ENCODE measurements around the gene CENATAC.
"Not testable (repeated sequence)": the region's sequence is repeated elsewhere in the genome, so short reads cannot be mapped to it uniquely, and the experiment has no call there.

CENATAC gene

DNA sequence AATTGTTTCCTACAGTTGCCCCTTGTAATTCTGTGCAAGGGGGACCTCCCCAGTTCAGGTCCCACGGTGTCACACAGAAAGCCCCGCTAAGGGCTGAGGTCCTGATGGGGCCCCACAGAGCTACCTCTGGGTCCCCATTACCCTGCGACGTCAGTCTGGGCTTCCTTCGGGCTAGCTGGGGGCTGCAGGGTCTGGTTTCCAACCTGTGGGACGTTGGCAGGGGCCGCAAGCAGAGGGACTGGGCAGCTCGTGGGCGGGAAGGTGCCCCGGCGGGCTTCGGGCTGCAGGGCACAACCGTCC is 32.0 kb downstream of the CENATAC start:
- TF ChIP-seq, protein P1, sequence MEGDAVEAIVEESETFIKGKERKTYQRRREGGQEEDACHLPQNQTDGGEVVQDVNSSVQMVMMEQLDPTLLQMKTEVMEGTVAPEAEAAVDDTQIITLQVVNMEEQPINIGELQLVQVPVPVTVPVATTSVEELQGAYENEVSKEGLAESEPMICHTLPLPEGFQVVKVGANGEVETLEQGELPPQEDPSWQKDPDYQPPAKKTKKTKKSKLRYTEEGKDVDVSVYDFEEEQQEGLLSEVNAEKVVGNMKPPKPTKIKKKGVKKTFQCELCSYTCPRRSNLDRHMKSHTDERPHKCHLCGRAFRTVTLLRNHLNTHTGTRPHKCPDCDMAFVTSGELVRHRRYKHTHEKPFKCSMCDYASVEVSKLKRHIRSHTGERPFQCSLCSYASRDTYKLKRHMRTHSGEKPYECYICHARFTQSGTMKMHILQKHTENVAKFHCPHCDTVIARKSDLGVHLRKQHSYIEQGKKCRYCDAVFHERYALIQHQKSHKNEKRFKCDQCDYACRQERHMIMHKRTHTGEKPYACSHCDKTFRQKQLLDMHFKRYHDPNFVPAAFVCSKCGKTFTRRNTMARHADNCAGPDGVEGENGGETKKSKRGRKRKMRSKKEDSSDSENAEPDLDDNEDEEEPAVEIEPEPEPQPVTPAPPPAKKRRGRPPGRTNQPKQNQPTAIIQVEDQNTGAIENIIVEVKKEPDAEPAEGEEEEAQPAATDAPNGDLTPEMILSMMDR (IDR thresholded peaks at IDR 0.05; ENCODE audit: control insufficient read depth, insufficient read depth, low read depth, low read length, missing control alignments): no peak
- DNase-seq (ENCODE audit: low read depth): no peak
- peak overlapping the region; percentile 95 for H3K4me3 ChIP-seq (ENCODE audit: control insufficient read depth, low read depth, low read length)

DNA sequence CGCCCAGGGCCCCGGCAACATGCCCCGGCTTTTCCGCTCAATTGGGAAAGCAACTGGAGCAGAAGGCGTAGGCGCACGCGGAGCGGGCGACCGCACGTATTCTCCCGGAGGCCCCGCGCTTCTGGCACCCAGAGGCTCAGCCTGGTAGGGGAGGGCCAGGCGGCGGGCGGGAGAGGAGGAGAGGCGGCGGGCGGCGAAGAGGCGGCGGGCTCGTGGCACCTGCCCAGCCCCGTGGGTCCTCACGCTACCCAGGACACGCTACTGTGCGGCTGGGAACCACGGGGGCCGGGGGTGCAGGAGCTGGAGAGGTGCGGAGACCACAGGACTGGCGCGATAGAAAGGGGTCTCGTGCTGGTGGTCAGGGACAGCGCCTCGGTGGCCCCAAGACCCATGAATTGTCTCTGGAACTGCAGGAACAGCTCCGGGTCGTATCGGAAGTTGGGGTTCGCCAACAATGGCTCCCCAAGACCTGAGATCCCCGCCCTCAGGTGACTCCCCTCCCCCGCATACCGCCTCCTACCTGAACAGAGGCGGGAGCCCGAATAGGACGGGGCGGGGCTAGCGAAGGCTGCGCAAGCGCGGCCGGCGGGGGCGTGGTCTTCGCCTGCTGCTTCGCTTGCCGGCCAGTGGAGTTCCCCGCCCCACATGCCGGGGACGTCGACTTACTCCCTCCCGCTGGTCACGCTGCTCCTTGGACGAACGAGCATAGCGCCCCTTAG is 32.5 kb downstream of the CENATAC start, which contains the start of gene SLC37A4:
Gene SLC37A4 (minus strand): TSS at position 549 of the 719 bp plus-strand sequence.
- H3K4me3 ChIP-seq (ENCODE audit: control insufficient read depth, low read depth, low read length): peak within 1 kb of the TSS; percentile 95
- TF ChIP-seq, protein P1 (IDR thresholded peaks at IDR 0.05; ENCODE audit: control insufficient read depth, insufficient read depth, low read depth, low read length, missing control alignments): peak; percentile 88
- DNase-seq (ENCODE audit: low read depth): peak; percentile 90

DNA sequence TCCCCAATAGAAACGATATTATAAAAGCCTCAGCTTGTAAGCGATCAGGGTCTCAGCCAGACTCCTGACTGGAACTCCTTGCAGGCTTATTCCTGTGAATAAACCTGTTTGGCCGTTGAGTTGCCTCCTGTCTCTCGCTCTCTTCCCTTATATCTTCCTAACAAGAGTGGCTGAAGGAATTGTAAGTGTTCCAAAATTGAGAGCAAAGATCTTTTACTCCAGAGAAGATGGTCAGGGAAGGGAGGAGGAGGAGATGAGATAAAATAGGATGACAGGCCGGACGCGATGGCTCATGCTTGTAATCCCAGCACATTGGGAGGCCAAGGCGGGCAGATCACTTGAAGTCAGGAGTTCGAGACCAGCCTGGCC is 34.0 kb downstream of the CENATAC start:
- H3K4me3 ChIP-seq (ENCODE audit: control insufficient read depth, low read depth, low read length): no peak overlapping the region
- no peak for DNase-seq (ENCODE audit: low read depth)
- TF ChIP-seq, protein P1 (IDR thresholded peaks at IDR 0.05; ENCODE audit: control insufficient read depth, insufficient read depth, low read depth, low read length, missing control alignments): no peak

DNA sequence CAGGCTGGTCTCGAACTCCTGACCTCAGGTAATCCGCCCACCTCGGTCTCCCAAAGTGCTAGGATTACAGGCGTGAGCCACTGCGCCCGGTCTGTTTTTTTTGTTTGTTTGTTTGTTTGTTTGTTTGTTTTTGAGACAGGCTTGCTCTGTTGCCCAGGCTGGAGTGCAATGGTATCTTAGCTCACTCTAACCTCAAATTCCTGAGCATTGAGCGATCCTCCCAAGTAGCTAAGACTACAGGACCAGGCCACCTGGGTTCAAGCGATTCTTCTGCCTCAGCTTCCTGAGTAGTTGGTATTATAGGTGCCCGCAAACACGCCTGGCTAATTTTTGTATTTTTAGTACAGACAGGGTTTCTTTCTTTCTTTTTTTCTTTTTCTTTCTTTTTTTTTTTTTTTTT is 35.5 kb downstream of the CENATAC start:
- H3K4me3 ChIP-seq (ENCODE audit: control insufficient read depth, low read depth, low read length); DNase-seq (ENCODE audit: low read depth): not testable (repeated sequence)

DNA sequence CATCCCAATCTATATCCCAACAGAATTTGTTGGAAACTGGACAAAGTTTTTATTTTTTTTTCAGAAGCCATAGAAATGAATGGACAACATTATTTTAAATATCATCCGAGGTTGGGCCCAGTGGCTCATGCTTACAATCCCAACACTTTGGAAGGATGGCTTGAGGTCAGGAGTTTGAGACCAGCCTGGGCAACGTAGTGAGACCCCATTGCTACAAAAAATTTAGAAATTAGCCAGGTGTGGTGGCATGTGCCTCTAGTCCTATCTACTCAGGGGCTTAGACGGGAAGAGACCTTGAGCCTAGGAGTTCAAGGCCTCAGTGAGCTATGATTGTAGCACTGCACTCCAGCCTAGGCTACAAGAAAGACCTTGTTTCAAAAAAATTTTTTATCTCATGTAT is 36.9 kb downstream of the CENATAC start:
- DNase-seq (ENCODE audit: low read depth): no peak
- TF ChIP-seq, protein P1 (IDR thresholded peaks at IDR 0.05; ENCODE audit: control insufficient read depth, insufficient read depth, low read depth, low read length, missing control alignments): no peak
- H3K4me3 ChIP-seq (ENCODE audit: control insufficient read depth, low read depth, low read length): no peak overlapping the region

DNA sequence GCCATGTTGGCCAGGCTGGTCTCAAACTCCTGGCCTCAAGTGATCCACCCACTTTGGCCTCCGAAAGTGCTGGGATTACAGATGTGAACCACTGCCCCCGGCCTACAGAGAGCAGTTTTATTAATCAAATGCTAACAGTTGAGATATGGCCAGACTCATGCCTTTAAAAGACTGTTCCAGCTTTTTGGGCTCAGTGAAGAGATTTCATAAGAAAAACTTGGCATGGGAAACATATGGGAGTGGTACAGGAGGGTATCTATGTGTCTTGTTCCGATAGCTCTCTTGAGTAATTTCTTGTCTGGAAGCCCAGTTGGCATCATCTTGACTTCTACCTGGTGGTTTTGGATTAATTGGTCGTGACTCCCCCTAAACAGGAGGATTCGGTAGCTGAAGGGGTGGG is 40.9 kb downstream of the CENATAC start:
- TF ChIP-seq, protein P1 (IDR thresholded peaks at IDR 0.05; ENCODE audit: control insufficient read depth, insufficient read depth, low read depth, low read length, missing control alignments): no peak
- H3K4me3 ChIP-seq (ENCODE audit: control insufficient read depth, low read depth, low read length): no peak overlapping the region
- DNase-seq (ENCODE audit: low read depth): no peak

DNA sequence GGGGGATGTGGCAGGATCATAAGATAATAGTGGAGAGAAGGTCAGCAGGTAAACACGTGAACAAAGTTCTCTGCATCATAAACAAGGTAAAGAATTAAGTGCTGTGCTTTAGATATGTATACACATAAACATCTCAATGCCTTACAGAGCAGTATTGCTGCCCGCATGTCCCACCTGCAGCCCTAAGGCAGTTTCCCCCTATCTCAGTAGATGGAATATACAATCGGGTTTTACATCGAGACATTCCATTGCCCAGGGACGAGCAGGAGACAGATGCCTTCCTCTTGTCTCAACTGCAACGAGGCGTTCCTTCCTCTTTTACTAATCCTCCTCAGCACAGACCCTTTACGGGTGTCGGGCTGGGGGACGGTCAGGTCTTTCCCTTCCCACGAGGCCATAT is 41.5 kb downstream of the CENATAC start:
- not testable (repeated sequence) for H3K4me3 ChIP-seq (ENCODE audit: control insufficient read depth, low read depth, low read length); DNase-seq (ENCODE audit: low read depth)
